Measurements from ENCODE around the gene SMARCD3. TPM values are rescaled to one million over a fixed set of nuclear protein-coding genes. Genes with fewer than 3 reads are reported as not detected.
A peak's percentile ranks its signal among the peaks of the same experiment; 100 is the strongest.

The SMARCD3 gene
- 10.6 and 29.3 TPM in 2 replicates for total RNA-seq (2011; cell fraction: chromatin; rRNA removed; ENCODE audit: low replicate concordance)
- total RNA-seq (2011; cell fraction: nucleolus; rRNA removed): 11.1 and 13.0 TPM in 2 replicates
- total RNA-seq (2011; cell fraction: nucleoplasm; rRNA removed): 9.4 and 19.5 TPM in 2 replicates
- total RNA-seq (2014; rRNA removed): 2.2 and 2.9 TPM in 2 replicates
- total RNA-seq (2014; rRNA removed; fragmentation: Illumina TruSeq; extraction: Trizol): 1.2 and 1.3 TPM in 2 replicates
- total RNA-seq (2015; rRNA removed; fragmentation: Illumina TruSeq; extraction: Trizol): 1.5 and 1.8 TPM in 2 replicates
- 2.3 and 3.6 TPM in 2 replicates for total RNA-seq (2021)
- 2.7 and 4.6 TPM in 2 replicates for polyA plus RNA-seq (2011; rRNA removed)
- polyA plus RNA-seq (2011; cell fraction: cytosol; rRNA removed): 3.2 and 4.4 TPM in 2 replicates
- 26.3 and 28.4 TPM in 2 replicates for polyA plus RNA-seq (2011; cell fraction: nucleus; rRNA removed)
- polyA plus RNA-seq (2012): 6.9 and 15.2 TPM in 2 replicates
- polyA plus RNA-seq (2014; fragmentation: Illumina TruSeq; extraction: Trizol): 1.9 and 2.6 TPM in 2 replicates
- under 1 TPM; 0.43 to 0.46 TPM for polyA plus RNA-seq (2014; fragmentation: Nextera tagmentation; extraction: Ambion mirVana)
- polyA plus RNA-seq (2014; rRNA removed): 2.6 and 3.0 TPM in 2 replicates
- polyA minus RNA-seq (2011; rRNA and poly(A)+ RNA removed): 1.2 and 1.3 TPM in 2 replicates
- polyA minus RNA-seq (2011; cell fraction: cytosol; rRNA and poly(A)+ RNA removed): 1.9 and 2.6 TPM in 2 replicates
- polyA minus RNA-seq (2011; cell fraction: nucleus; rRNA and poly(A)+ RNA removed): 3.0 and 3.2 TPM in 2 replicates
- Bru-seq, nascent RNA: percentile 35 among the genes with signal in this experiment
- BruChase-seq, experiment 1, labeled RNA remaining after a 2-hour chase: percentile 13 among the genes with signal in this experiment
- BruChase-seq, experiment 2, labeled RNA remaining after a 6-hour chase: percentile 23 among the genes with signal in this experiment
- long read RNA-seq, experiment 1, transcript SMARCD3-201 (13 exons, 1,993 nt): major isoform, 16 of 29 reads
- long read RNA-seq, experiment 1, partial matches to known transcripts: 8 of 29 reads
- long read RNA-seq, experiment 1, other reads (novel, unspliced or antisense): 4 of 29 reads
- long read RNA-seq, experiment 2, partial matches to known transcripts: 1 of 2 reads
- long read RNA-seq, experiment 2, other reads (novel, unspliced or antisense): 0 of 2 reads
- long read RNA-seq, experiment 3, partial matches to known transcripts: 0 of 1 reads
- long read RNA-seq, experiment 3, other reads (novel, unspliced or antisense): 0 of 1 reads

GRCh38 chr7:151248346-151249033 is at the start of gene SMARCD3:
Gene SMARCD3 (minus strand): TSS chr7:151248694. CDS start chr7:151248562, 132 bp downstream.
- ChIA-PET POLR2A (interaction anchor here (0.6 to 1.4 kb wide), 3 partner anchors 13 to 29 kb away, joined by 3 to 4 read pairs (median 3); no protein-coding TSS in a partner anchor), CTCF (ENCODE audit: low intra/inter-chr PET ratio) (interaction anchor here (0.5 to 1.6 kb wide), 2 partner anchors 22 to 55 kb away, joined by 3 to 11 read pairs; no protein-coding TSS in a partner anchor)
- Histone ChIP-seq H4K20me1 (replicated peaks; ENCODE audit: control insufficient read depth, insufficient read depth, low read length) (peaks cover 28% of the 10 kb centered on the region; the same call in 1 of the 2 replicates), H2AFZ (ENCODE audit: low read depth, low read length) (peak within 1 kb of the TSS; percentile 91), H3K9me1 (ENCODE audit: control insufficient read depth, insufficient read depth, low read length) (peaks cover 8% of the 10 kb centered on the region), H3K4me1 (replicated peaks in 1 of 2; ENCODE audit: control insufficient read depth in 2 of 2, insufficient read depth in 2 of 2, low read length in 2 of 2) (peaks cover 28 to 85% of the 10 kb centered on the region in 2 experiments), H3K79me2 (ENCODE audit: control insufficient read depth, insufficient read depth, low read length) (no peaks in the 10 kb centered on the region), H3K4me2 (ENCODE audit: insufficient read depth, low read length) (peak within 1 kb of the TSS; percentile 66), H3K9ac (ENCODE audit: insufficient read depth in 1 of 2, low read depth in 2 of 2, low read length in 2 of 2) (peak within 1 kb of the TSS; percentile 33 to 88; a peak in 3 of 4 replicates), H3K9me3 (replicated peaks; ENCODE audit: control insufficient read depth, insufficient read depth, low read depth, low read length) (no peaks in the 10 kb centered on the region), H3K27ac (ENCODE audit: extremely low read depth, low read depth, low read length) (no peak within 1 kb of the TSS), H3K27me3 (ENCODE audit: control insufficient read depth in 2 of 2, insufficient read depth in 2 of 2, low read length in 2 of 2) (peaks cover 19 to 51% of the 10 kb centered on the region in 2 experiments; a peak in 4 of 5 replicates), H3K36me3 (ENCODE audit: control insufficient read depth, insufficient read depth, low read length) (no peaks in the 10 kb centered on the region), H3K4me3 (peak within 1 kb of the TSS; percentile 32)
- 1% methylated on average over 51 of the region's 71 CpGs for WGBS (ENCODE audit: insufficient coverage, low coverage, missing lambda C conversion rate)
- FAIRE-seq: peak; percentile 46
- no TSS peak for BruUV-seq (replicated peaks)
- peak; percentile 43 for ATAC-seq
- in situ Hi-C loops (cut with MboI) (no loop called here), intact Hi-C loops (cut with micrococcal nuclease) (loop anchor here (1.0 kb wide), 1 partner anchor 102 kb away; no protein-coding TSS in a partner anchor)
- peak; percentile 83 to 91 (median 88) for DNase-seq (ENCODE audit: extremely low read depth in 1 of 4, low spot score in 3 of 4)
- TF ChIP-seq ZBTB1 (CRISPR knock-in tag; IDR thresholded peaks at IDR 0.05; ENCODE audit: borderline replicate concordance, low read depth) (no peak), MAZ (CRISPR knock-in tag; conservative IDR thresholded peaks at IDR 0.05 in 1 of 2, IDR thresholded peaks at IDR 0.05 in 1 of 2) (peak; percentile 26 to 52; a peak in 1 of 4 replicates), KDM4B (IDR thresholded peaks at IDR 0.05; ENCODE audit: borderline replicate concordance in 2 of 2, low read depth in 1 of 2) (no peak), ZFP30 (CRISPR knock-in tag; IDR thresholded peaks at IDR 0.05; ENCODE audit: borderline replicate concordance) (no peak), GATAD2A (IDR thresholded peaks at IDR 0.05) (peak; percentile 89; the same call in 1 of the 2 replicates), TEAD4 (IDR thresholded peaks at IDR 0.05; ENCODE audit: low read length) (peak; percentile 47; the same call in 1 of the 2 replicates), TEAD4 (CRISPR knock-in tag; IDR thresholded peaks at IDR 0.05; ENCODE audit: borderline replicate concordance) (no peak), TOE1 (IDR thresholded peaks at IDR 0.05; ENCODE audit: borderline replicate concordance) (peak; percentile 62; the same call in 1 of the 2 replicates), TOE1 (CRISPR knock-in tag; IDR thresholded peaks at IDR 0.05; ENCODE audit: borderline replicate concordance, low read depth) (no peak)

All from K562 (cell line).